Non-pigmented ciliary epithelial cell (primary cell): ENCODE results near the gene TSSK3.
"Not testable (repeated sequence)": the region's sequence is repeated elsewhere in the genome, so short reads cannot be mapped to it uniquely, and the experiment has no call there.

Source experiments
- DNase-seq: peaks from one replicate; pipeline ENCODE4 v3.0.0-alpha.2; 2010; ENCODE audit warnings: low read depth

The TSSK3 gene

DNA sequence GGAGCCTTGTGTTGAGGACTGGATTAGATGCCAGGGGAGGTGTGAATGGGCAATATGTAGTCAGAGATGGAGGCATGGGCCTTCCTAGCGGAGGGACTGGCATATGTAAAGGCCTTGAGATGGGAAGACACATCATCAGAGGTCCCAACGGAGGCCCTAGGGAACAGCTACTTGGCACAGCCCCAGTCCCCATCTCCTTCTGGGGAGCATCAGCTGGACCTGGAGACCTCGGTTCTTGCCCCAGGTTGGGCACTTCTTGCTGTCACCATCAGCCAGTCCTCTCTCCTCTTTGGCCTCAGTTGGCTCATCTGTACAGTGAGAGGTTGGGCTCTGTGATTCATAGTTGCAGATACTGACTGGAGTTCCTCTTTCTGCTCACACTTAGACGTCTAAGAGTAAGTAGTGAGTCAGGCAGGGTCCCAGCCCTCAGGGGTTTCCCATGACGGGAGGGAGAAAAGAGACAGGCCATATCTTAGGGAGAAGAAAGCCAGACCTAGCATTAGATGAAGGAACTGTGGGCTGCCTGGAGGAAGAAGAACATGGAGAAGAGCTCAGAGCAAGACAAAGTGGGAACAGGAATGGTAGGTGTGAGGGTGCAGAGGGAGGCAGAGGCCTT lies 22.9 kb upstream of the TSSK3 start:
- DNase-seq: no peak

DNA sequence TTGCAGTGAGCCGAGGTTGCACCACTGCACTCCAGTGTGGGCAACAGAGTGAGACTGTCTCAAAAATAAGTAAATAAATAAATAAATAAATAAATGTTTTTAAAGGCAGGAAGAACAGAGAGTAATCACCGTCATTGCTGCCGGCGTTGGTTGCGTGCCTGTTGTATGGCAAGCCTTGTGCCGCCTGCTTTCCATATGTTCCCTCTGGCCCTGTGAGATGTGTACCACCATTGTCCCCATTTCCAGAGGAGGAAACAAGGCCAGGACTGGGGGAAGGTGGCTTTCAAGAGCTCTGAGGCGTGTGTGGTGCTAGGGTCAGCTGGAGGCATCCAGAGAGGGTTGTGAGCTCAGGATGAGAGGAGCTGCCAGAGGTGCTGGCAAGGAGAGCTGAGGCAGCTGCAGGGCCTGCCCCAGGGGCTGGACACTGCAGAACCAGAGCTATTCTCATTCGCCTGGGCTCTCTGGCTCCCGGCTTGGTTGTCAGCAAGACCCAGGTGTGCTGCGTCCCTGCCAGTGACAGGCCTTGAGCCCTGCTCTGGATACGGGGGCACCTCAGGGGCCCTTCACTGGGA lies 21.1 kb upstream of the TSSK3 start:
- DNase-seq: no peak

DNA sequence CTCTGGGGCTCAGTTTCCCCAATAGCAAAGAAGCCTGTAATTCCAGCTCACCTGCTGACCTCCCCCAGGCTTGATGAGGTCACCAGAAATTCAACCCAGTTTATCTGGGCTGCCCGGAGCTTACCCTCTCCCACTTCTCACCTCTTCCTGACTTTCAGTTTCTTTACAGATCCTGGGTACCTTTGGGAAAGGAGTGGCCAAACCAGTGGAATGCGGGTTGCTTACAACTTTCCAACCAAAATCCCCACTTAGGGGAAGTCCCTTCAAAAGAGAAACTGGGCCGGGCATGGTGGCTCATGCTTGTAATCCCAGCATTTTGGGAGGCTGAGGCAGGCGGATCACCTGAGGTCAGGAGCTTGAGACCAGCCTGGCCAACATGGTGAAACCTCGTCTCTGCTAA lies 20.4 kb upstream of the TSSK3 start:
- no peak for DNase-seq

DNA sequence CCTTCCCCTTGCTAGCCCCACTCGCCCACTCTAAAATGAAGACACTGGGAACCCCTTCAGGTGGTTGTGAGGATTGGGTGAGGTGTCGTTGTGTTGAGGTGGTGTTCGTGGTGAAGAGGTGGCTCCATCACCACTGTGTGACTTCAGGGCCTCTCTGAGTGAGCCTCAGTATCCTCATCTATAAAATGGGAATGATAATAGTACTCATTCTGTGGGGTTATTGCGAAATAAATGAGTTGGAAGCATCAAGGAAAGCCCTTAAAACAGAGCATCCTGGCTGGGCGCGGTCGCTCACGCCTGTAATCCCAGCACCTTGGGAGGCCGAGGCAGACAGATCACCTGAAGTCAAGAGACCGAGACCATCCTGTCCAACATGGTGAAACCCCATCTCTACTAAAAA lies 19.6 kb upstream of the TSSK3 start:
- no peak for DNase-seq

DNA sequence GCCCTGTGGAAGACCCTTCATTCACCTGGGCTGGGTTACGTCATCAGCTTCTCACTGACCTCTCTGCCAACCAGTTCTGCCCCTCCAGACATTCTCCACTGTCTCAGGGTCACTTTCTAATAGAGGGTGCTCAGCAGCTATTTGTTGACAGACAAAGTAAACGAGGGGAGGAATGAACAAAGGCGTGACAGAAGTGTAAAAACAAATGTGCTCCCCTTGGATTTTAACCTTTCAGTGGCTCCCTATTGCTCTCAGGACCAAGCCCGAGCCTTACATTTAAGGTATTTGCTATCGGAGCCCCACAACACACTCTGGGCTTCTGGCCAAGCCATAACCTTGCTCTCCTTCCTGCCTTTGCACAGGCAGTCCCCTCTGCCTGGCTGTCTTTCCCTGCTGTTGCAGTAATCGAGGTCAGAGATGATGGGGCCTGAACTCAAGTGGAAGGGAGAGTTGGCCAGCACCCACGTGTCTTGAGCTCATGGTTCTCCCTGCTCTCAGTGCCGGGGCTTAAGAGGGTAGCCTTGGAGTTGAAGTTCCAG lies 17.0 kb upstream of the TSSK3 start:
- DNase-seq: no peak

DNA sequence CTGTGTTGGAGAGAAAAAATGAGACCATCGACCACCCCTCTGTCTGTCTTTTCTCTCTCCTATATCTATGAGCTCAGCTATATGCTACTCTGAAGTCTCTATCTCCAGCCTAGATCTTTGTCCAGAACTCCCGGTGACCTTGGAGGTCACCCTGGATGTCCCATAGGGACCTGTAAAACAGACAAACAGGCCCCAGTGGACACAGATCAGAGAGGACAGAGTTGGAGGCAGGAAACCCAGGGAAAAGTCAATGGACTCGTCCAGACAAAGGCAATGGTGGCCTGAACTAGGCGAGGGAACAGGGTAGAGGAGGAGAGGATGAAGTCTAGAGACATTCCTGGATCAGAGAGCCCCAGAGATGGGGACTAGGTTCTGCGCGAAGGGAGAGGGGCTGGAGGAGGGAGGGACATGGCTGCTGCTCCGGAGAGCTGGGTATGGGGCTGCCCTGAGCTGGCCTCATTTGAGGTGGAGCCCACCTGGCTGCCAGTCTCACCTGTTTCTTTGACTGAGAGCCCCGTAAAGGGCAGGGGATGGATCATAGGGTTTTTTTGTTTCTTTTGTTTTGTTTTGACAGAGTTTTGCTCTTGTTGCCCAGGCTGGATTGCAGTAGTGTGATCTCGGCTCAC lies 15.7 kb upstream of the TSSK3 start:
- DNase-seq: no peak

DNA sequence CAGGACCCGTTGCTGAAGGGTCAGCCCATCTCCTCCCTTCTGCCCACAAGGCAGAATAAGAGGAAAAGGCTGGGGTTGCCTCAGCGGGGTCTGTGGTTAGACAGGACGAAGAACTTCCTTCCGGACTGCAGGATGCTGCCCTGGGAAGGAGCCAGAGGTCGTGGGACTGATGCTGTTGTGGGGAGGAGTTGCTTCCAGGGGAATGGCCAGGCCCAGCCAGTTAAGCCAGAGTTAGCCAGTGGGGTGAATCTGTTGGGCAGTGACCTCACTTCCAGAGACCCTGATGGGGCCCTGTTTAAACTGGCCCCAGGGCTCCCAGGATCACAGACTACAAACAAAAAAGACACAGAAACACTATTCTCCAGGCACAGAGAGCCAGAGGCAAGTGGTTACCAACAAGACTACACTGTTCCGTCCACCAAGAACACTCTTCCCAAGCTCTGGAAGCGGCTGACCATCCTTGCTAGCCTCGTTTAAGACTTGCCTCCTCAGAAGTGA lies 13.1 kb upstream of the TSSK3 start:
- no peak for DNase-seq

DNA sequence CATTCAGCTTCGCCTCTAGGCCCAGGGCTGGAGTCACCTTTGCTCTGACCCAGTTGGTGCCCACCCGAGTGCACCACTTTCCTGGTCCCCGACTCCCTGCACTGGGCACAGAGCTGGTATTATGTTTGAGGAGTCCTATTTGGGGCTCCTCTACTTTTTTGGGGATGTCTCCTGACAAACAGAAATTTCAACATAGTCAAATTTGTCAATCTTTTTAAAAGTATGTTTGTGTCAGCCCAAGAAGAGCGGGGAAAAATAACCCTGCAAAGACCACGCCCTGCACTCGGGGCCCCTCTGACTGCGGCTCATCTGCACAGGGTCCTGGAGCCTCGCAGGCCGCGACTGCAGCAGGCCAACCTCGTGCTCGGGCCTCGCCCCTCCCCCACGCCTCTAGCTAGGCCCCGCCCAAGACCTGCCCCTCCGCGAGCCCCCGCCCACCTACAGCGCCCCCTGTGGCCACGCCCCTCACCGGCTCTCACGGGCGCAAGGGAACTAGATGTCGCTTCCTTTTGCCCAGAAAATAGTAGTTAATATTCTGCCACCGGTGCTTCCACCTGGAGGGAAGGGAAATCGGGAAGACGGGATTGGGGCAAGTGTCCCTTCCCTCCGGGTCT lies 11.4 kb upstream of the TSSK3 start:
- no peak for DNase-seq

DNA sequence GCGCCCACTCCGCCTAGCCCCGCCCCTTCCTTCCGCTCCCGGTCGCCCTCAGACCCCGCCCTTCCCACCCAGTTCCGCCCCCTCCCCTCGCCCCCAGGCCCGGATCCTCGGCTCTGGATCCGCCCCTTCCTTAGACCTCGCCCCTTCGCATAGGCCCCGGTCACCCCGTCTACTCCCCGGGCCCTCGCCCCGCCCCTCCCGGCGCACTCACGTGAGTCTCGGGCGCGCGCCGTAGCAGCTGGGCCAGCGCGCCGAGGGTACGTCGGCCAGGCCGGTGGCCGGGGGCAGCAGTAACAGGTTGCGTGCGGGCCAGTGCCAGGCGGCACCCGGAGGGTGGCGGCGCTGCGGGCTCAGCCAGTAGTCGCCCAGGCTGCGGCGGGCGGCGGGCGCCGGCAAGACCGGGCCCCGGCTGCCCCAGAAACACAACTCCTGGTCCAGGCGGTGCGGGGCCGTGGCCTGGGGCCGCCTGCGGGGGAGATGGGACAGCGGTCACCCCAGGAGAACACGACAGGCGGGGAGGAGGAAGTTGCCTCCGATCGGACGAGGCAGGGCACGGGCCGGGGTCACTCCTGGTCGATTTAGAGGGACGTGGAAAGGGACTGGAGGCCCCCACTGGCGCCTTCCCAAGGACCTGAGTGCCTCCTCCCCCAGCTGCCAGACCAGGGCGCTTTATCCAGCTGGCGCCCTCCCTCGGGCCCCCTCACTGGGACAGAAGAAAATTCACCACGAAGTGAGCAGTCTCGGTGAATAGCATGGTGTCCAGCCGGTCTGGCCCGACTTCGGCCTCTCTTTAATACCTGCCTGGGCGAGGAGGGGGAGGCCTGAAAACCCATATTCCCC lies 10.7 kb upstream of the TSSK3 start:
- DNase-seq: no peak

DNA sequence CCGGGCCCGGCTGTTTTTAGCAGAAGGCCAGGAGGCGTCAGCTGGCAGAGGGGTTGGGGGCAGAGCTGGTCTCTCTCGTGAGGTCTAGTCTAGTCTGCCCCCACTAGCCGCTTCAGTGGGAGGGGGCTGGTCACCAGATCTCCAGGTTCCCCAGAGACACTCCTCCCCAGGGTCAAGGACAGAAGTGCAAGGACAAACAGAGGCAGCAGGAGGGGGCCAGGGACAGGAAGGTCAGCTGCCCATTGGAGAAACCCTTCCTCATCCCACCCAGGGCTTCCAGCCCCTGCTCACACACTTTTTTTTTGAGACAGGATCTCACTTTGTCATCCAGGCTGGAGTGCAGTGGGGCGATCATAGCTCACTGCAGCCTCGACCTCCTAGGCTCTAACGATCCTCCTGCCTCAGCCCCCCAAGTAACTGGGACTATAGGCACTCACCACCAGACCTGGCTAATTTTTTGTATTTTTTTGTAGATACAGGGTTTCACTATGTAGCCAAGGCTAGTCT lies 10.0 kb upstream of the TSSK3 start:
- DNase-seq: no peak

DNA sequence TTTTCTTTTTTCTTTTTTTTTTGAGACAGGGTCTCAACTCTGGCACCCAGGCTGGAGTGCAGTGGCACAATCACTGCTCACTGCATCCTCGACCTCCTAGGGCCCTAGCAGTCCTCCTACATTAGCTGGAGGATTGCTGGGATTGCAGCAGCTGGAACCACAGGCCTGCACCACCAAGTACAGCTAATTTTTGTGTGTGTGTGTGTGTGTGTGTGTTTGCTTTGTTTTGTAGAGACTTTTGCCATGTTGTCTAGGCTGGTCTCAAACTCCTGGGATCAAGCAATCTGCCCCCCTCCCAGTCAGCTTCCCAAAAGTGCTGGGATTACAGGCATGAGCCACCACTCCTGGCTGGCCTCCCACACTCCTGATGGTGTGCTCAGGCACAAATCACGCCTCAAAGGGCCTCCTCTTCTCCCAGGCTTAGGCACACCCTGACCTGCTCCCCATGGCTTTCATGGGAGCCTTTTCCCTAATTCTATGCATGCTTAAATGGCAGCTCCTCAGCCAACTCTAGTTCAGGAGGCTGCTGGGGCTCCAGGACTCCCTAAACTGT lies 9.4 kb upstream of the TSSK3 start:
- DNase-seq: no peak

DNA sequence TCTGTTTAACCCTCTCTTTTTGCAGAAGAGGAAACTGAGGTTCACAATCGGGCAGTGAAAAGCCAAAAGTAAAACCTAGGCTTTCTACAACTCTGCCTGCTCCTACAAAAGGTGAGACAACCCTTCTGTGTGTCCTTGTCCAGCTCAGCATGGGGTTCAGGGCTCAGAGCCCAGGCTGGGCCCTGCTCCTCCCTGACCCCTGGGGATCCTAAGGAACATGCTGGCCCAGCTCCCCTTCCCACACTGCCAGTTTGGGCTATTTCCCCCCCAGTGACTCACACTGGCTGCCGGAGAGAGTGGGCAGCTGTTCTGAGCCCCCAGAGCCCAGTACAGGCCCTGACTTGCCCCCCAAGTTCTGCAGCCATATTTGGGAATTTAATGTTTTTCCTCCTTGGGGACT lies 8.9 kb upstream of the TSSK3 start:
- no peak for DNase-seq

DNA sequence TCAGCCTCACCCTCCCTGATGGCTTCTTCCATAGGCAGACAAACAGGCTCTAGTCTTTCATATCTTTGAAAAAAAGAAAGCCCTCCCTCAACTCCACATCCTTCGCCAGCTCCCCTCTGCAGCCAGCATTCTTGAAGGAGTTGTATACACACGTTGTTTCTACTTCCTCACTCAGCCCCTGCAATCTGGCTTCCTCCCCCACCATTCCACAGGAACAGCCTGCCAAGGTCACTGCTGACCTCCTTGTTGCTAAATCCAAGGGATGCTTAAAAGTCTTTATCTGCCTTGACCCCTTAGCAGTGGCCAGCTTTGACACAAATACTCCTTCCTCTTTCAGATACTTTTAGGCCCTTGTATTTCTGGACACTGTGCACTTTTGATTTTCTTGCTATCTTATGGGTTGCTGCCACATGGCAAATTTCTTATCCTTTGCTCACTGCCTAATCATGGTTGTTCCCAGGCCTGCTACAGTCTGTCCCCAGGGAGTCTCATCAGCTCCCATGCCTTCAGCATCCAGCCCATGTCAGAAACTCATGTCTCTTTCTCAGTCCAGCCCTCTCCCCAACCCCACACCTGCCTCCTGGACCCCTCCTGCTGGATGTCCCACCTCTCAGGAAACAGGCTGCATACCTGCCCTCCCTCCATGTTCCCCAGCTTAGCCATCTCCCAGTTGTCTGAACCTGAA lies 8.3 kb upstream of the TSSK3 start:
- no peak for DNase-seq

DNA sequence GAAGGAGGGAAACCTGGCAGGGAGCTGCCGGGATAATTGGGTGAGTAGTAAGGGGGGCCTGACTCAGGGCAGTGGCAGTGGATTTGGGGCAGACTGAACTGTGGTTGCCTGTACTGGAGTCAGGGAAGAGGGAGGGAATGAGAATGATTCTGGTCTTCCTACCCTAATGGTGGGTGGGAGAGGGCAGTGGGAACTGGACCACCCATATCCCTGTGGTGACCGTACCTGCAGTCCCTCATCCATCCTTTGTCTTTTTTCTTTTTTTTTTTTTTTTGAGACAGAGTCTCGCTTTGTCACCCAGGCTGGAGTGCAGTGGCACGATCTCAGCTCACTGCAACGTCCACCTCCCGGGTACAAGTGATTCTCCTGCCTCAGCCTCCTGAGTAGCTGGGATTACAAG lies 6.6 kb upstream of the TSSK3 start:
- DNase-seq: not testable (repeated sequence)

DNA sequence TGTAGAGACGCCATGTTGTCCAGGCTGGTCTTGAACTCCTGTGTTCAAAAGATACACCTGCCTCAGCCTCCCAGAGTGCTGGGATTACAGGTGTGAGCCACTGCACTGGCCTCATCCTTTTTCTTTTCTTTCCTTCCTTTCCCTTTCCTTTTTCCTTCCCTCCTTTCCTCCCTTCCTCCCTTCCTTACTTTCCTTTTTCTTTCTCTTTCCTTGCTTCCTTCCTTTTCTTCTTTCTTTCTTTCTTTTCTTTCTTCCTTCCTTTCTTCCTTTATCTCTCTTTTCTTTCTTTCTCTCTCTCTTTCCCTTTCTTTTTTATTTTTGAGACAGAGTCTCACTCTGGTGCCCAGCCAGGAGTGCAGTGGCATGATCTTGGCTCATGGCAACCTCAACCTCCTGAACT lies 5.9 kb upstream of the TSSK3 start:
- DNase-seq: no peak

DNA sequence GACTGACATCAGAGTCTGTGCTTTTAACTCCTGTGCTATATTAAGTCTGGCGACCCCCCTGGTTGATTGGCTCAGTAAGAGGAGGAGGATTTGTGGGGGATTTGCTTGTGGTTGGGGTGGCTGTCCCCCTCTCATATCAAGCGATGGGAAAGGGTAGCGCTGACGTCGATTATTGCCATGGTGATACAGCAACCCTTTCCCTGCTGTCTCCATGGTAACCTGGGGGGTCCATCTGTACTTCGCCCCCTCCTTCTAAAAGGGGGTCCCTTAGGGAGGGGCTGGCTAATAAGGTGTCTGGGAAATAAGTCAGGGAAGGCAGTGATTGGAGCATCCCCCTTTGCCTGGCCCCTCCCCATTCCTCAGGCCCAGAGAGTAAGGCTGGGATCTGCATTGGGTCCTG lies 4.7 kb upstream of the TSSK3 start:
- no peak for DNase-seq

DNA sequence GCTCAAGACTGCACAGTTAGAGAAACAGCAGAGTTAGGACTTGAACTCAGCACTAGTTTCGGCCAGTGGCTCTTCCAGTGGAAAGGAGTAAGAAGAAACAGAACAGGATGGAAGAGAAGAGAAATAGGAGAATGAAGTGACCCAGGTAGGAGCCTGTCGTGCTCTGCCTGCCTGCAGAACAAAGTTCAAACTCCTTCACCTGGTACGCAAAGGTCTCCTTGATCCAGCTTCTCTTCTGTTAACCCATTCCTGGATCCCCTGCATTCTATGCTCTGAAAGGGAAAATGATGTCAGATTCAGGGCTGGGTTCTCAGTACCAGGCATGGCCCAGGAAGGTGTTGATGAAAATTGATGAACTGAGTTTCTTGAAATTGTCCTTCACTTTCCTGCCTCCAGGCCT lies 3.9 kb upstream of the TSSK3 start:
- DNase-seq: no peak

DNA sequence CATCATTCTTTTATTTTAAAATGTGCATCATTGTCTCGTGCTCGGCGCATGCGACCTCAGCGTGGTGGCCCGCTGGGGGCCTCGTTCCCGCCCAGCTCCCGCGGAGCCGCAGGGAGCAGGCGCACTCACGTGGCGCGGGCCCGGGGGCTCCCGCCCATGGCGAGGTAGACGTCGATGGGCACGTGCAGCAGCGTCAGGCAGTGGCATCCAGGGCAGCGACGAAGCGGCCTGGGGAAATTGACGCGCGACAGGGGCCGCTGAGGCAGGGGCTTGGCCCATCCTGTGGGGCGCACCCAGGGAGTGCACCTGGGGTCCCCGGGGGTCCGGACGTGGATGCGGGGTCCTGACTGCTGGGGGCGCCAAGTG lies 1.0 kb upstream of the TSSK3 start:
- DNase-seq: no peak

DNA sequence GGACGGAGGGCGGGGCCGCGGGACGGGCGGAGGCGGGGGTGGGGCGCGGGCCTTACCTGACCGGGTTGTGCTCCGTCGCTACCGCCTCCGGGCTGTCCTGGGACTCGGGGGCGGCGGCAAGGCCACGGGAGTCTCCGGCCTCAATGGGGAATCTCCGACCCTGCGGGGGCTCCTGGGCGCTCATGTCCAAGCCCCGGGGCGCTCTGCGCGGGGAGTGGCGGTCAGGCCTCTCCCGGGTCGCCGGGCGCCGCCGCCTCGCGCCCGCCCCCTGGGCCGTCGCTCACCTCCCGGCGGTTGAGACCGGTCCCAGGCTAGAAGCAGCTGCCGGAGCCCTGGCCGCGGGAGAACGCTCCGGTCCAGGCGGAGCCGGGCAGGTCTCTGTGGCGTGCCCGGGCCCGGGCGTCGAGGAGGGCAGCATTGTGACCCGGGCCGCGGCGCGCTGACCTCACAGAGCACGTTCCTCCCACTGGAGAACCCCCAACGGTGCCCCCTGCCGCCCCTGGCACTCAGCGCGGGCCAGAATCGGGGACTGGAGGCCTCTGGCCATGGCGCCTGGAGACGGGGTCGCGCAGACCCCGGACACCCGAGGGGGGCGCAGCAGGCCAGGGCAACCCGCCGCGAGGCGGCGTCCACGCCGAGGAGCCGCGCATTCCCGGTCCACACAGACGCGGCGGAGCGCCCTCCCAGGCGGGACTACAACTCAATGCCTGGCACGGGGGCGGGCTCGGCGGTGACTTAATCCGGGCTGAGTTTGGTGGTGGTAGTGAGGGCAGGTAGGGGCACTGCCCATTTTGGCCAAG lies 465 bp upstream of the TSSK3 start:
- DNase-seq: no peak

DNA sequence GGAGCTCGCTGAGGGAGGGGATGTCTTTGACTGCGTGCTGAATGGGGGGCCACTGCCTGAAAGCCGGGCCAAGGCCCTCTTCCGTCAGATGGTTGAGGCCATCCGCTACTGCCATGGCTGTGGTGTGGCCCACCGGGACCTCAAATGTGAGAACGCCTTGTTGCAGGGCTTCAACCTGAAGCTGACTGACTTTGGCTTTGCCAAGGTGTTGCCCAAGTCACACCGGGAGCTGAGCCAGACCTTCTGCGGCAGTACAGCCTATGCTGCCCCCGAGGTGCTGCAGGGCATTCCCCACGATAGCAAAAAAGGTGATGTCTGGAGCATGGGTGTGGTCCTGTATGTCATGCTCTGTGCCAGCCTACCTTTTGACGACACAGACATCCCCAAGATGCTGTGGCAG lies 1.4 kb downstream of the TSSK3 start:
- DNase-seq: no peak
